GM12874 (cell line): ENCODE measurements around the gene SMIM22.

ENCODE experiments used
- TF ChIP-seq, protein P1 (sequence below): IDR thresholded peaks from 2 replicates; pipeline ENCODE4 v1.5.1; 2011; ENCODE audit warnings: low read depth, mild to moderate bottlenecking, control low read depth, low read length, moderate library complexity; ENCODE audit not compliant: insufficient read depth

Gene SMIM22

GRCh38 chr16:4765511-4766474 is 29.4 kb upstream of the SMIM22 start:
- TF ChIP-seq, protein P1, sequence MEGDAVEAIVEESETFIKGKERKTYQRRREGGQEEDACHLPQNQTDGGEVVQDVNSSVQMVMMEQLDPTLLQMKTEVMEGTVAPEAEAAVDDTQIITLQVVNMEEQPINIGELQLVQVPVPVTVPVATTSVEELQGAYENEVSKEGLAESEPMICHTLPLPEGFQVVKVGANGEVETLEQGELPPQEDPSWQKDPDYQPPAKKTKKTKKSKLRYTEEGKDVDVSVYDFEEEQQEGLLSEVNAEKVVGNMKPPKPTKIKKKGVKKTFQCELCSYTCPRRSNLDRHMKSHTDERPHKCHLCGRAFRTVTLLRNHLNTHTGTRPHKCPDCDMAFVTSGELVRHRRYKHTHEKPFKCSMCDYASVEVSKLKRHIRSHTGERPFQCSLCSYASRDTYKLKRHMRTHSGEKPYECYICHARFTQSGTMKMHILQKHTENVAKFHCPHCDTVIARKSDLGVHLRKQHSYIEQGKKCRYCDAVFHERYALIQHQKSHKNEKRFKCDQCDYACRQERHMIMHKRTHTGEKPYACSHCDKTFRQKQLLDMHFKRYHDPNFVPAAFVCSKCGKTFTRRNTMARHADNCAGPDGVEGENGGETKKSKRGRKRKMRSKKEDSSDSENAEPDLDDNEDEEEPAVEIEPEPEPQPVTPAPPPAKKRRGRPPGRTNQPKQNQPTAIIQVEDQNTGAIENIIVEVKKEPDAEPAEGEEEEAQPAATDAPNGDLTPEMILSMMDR: no peak

- TF ChIP-seq, protein P1: no peak
Measured at GRCh38 chr16:4766875-4767628, 28.1 kb upstream of the SMIM22 start, which contains the start of gene ZNF500. Gene ZNF500 (minus strand): TSS chr16:4767162. CDS start chr16:4765978, 1,184 bp downstream.

DNA sequence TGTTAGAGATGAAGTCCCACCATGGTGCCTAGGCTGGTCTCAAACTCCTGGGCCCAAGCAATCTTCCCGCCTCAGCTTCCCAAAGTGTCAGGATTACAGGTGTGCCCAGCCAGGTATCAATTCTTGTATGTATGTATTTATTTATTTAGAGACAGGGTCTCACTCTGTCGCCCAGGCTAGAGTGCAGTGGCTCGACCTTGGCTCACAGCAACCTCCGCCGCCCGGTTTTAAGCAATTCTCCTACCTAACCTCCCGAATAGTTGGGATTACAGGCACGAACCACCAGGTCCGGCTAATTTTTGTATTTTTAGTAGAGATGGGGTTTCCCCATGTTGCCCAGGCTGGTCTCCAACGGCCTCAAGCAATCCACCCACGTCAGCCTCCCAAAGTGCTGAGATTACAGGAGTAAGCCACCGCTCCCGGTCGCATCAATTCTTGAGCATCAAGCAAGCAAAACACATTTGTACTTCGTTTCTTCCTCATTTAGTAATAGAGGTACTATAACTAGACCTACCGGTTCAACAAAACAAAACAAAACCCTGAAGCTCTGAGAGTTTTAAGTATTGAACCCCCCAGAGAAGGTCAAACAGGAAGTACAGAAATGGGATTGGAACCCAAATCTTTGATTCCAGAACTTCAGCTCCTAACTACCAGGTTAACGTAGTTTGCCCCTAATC is 27.2 kb upstream of the SMIM22 start:
- TF ChIP-seq, protein P1: no peak

DNA sequence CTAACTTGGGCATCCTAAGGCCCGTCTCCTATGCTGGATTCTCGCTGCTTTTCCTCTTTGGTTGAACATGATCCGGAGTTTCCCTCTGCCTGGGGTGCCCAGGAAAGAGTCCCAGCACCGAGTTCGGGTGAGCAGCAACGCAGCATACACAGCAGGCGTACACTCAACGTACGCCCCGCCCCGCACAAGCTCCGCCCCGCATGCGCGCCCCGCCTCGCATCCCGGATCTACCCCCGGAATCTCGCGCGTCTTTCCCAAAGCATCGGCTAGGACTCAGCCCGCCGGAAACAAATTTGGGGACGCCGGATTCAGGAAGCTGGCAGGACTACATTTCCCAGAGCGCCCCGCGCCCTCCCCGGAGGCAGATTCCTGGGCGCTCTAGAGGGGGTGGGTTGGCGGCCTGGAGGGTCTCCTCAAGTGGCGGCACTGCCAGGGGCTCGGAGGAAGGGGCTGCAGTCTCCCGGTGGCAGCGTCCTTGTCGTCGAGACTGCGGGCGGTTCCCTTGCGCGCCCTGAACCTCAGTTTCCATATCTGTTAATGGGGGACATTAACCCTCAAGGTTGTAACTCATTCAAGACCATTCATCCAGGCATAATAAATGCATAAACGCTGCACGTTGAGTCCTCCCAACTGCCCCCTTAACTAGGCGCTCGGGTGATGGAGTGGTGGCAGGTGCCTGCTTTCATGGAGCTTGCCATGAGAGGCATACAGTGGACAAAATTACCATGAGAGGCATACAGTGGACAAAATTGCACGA is 26.4 kb upstream of the SMIM22 start:
- TF ChIP-seq, protein P1: no peak

- TF ChIP-seq, protein P1: no peak
Measured at GRCh38 chr16:4769306-4769638, 25.9 kb upstream of the SMIM22 start.

DNA sequence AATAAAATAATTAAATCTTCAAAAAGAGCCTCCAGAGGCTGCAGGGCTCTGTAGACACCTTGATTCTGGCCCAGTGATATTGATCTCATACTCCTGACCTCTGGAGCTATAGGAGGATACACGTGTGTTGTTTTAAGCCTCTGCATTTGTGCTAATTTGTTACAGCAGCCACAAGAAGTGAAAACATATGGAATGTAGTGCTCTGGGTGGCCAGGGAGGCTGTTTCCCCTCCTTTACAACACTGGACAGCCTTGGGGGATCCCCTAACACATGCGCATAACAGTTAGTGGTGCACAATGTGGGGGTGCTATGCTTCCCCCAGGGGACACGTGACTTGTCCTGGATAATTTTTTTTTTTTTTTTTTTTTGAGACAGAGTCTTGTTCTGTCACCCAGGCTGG is 23.5 kb upstream of the SMIM22 start:
- TF ChIP-seq, protein P1: no peak
